ENCODE results near the gene DCUN1D3. TPM values are rescaled to one million over a fixed set of nuclear protein-coding genes. Genes with fewer than 3 reads are reported as not detected.
A peak's percentile ranks its signal among the peaks of the same experiment; 100 is the strongest.

DCUN1D3 gene
- total and polyA plus RNA-seq, 2 donors (not counting 1 experiment from before 2014, with no cell fraction given) = 20.4 to 42.8 TPM

DNA sequence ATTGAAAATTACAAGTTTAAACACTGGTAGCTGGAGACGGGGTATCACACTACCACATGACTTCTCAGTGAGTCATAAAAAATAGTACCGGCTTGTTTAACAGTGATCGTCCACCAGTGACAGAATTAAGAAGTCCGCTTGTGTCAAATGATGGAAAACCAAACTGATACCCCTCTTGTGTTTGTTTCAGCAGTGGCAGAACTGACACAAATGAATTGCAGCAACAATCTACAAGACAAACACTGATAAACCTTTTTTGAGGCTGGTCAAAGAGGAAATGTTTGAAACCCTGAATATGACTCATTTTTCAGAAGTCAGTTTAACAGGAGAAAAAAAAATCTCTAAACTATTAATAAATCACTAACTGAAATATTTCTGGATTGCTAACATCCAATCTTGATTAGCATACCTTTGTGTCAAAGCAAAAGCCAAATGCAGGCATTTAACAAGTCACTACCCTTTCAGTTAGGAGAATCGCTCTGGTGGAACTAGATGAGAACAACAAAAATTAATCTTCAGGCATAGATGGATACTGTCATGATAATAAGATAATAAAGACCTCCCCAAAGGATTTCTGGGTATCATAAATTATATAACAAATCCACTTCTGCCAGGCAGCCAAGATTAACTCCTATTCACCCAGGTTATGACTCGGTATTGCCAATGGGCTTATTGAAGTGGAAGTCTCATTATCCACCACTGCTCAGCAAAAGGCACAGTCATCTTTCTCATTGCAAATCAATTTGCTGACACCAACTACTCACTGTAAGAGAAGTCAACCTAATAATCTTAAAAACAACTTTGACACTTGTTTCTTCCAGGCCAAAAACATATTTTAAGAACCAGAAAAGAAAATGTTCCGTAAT lies 20.8 kb downstream of the DCUN1D3 start:
- Histone ChIP-seq H4K20me1 (ENCODE audit: control insufficient read depth, extremely low read depth, insufficient read depth, low read length) (no peaks in the 10 kb centered on the region), H3K36me3 (ENCODE audit: control insufficient read depth, insufficient read depth, low read length) (no peaks in the 10 kb centered on the region), H2AFZ (ENCODE audit: low read length) (no peak overlapping the region), H3K4me2 (ENCODE audit: extremely low read depth, insufficient read depth, low read length) (peak overlapping the region; percentile 65), H3K4me1 (ENCODE audit: control insufficient read depth, extremely low read depth, insufficient read depth, low read length) (peaks cover 11% of the 10 kb centered on the region), H3K27me3 (ENCODE audit: control insufficient read depth, insufficient read depth, low read length) (no peaks in the 10 kb centered on the region), H3K9ac (ENCODE audit: insufficient read depth, low read length) (no peak overlapping the region), H3K27ac (ENCODE audit: insufficient read depth, low read length) (peak overlapping the region; percentile 37), H3K4me3 (replicated peaks in 1 of 4; ENCODE audit: control extremely low read depth in 1 of 4, insufficient read depth in 1 of 4, low read depth in 3 of 4, low read length in 4 of 4) (peak overlapping the region in 1 of 4 experiments; percentile 7), H3K9me3 (ENCODE audit: control insufficient read depth, insufficient read depth, low read depth, low read length) (no peaks in the 10 kb centered on the region), H3K79me2 (ENCODE audit: control insufficient read depth, insufficient read depth, low read length) (peaks cover 88% of the 10 kb centered on the region)
- TF ChIP-seq EZH2 (IDR thresholded peaks at IDR 0.05; ENCODE audit: low read length, missing control alignments) = no peak
- TF ChIP-seq, protein P1, sequence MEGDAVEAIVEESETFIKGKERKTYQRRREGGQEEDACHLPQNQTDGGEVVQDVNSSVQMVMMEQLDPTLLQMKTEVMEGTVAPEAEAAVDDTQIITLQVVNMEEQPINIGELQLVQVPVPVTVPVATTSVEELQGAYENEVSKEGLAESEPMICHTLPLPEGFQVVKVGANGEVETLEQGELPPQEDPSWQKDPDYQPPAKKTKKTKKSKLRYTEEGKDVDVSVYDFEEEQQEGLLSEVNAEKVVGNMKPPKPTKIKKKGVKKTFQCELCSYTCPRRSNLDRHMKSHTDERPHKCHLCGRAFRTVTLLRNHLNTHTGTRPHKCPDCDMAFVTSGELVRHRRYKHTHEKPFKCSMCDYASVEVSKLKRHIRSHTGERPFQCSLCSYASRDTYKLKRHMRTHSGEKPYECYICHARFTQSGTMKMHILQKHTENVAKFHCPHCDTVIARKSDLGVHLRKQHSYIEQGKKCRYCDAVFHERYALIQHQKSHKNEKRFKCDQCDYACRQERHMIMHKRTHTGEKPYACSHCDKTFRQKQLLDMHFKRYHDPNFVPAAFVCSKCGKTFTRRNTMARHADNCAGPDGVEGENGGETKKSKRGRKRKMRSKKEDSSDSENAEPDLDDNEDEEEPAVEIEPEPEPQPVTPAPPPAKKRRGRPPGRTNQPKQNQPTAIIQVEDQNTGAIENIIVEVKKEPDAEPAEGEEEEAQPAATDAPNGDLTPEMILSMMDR (conservative IDR thresholded peaks at IDR 0.05 in 1 of 2, IDR thresholded peaks at IDR 0.05 in 1 of 2; ENCODE audit: low read depth in 1 of 2, low read length in 2 of 2) = no peak
- DNase-seq (ENCODE audit: low read depth in 2 of 2) = peak; percentile 62 to 80

- Histone ChIP-seq H3K27ac (ENCODE audit: insufficient read depth, low read length) (peak overlapping the region; percentile 37), H3K4me3 (replicated peaks in 1 of 4; ENCODE audit: control extremely low read depth in 1 of 4, insufficient read depth in 1 of 4, low read depth in 3 of 4, low read length in 4 of 4) (no peak overlapping the region), H4K20me1 (ENCODE audit: control insufficient read depth, extremely low read depth, insufficient read depth, low read length) (no peaks in the 10 kb centered on the region), H3K36me3 (ENCODE audit: control insufficient read depth, insufficient read depth, low read length) (no peaks in the 10 kb centered on the region), H3K9me3 (ENCODE audit: control insufficient read depth, insufficient read depth, low read depth, low read length) (no peaks in the 10 kb centered on the region), H3K4me1 (ENCODE audit: control insufficient read depth, extremely low read depth, insufficient read depth, low read length) (peaks cover 9% of the 10 kb centered on the region), H3K79me2 (ENCODE audit: control insufficient read depth, insufficient read depth, low read length) (peaks cover 88% of the 10 kb centered on the region), H2AFZ (ENCODE audit: low read length) (no peak overlapping the region), H3K4me2 (ENCODE audit: extremely low read depth, insufficient read depth, low read length) (peak overlapping the region; percentile 65), H3K9ac (ENCODE audit: insufficient read depth, low read length) (no peak overlapping the region), H3K27me3 (ENCODE audit: control insufficient read depth, insufficient read depth, low read length) (no peaks in the 10 kb centered on the region)
- TF ChIP-seq, protein P1 (conservative IDR thresholded peaks at IDR 0.05 in 1 of 2, IDR thresholded peaks at IDR 0.05 in 1 of 2; ENCODE audit: low read depth in 1 of 2, low read length in 2 of 2) = no peak
- TF ChIP-seq EZH2 (IDR thresholded peaks at IDR 0.05; ENCODE audit: low read length, missing control alignments) = no peak
- DNase-seq (ENCODE audit: low read depth in 2 of 2) = no peak
Observed at GRCh38 chr16:20878682-20879147, 21.4 kb downstream of the DCUN1D3 start.

- peaks cover 16% of the 10 kb centered on the region for H3K4me1 ChIP-seq (ENCODE audit: control insufficient read depth, extremely low read depth, insufficient read depth, low read length)
- no peak overlapping the region for H3K4me3 ChIP-seq (replicated peaks in 1 of 4; ENCODE audit: control extremely low read depth in 1 of 4, insufficient read depth in 1 of 4, low read depth in 3 of 4, low read length in 4 of 4)
Observed at GRCh38 chr16:20875355-20875650, 24.9 kb downstream of the DCUN1D3 start.

More at GRCh38 chr16:20875355-20875650, 24.9 kb downstream of the DCUN1D3 start:
- H3K79me2 ChIP-seq (ENCODE audit: control insufficient read depth, insufficient read depth, low read length) = peaks cover 93% of the 10 kb centered on the region
- TF ChIP-seq, protein P1 (conservative IDR thresholded peaks at IDR 0.05 in 1 of 2, IDR thresholded peaks at IDR 0.05 in 1 of 2; ENCODE audit: low read depth in 1 of 2, low read length in 2 of 2) = no peak
- TF ChIP-seq EZH2 (IDR thresholded peaks at IDR 0.05; ENCODE audit: low read length, missing control alignments) = no peak
- H3K9ac ChIP-seq (ENCODE audit: insufficient read depth, low read length) = no peak overlapping the region
- H3K27ac ChIP-seq (ENCODE audit: insufficient read depth, low read length) = no peak overlapping the region
- H3K4me2 ChIP-seq (ENCODE audit: extremely low read depth, insufficient read depth, low read length) = no peak overlapping the region
- H4K20me1 ChIP-seq (ENCODE audit: control insufficient read depth, extremely low read depth, insufficient read depth, low read length) = no peaks in the 10 kb centered on the region
- H3K27me3 ChIP-seq (ENCODE audit: control insufficient read depth, insufficient read depth, low read length) = no peaks in the 10 kb centered on the region
- DNase-seq (ENCODE audit: low read depth in 2 of 2) = no peak
- no peaks in the 10 kb centered on the region for H3K9me3 ChIP-seq (ENCODE audit: control insufficient read depth, insufficient read depth, low read depth, low read length)
- H3K36me3 ChIP-seq (ENCODE audit: control insufficient read depth, insufficient read depth, low read length) = no peaks in the 10 kb centered on the region
- no peak overlapping the region for H2AFZ ChIP-seq (ENCODE audit: low read length)

Measured in fibroblast of lung (primary cell).